PFSK-1 (cell line): ENCODE measurements around the gene OTUD4.

Source experiments
- FOXP2 ChIP-seq: optimal IDR thresholded peaks from 2 replicates; pipeline ENCODE3; 2011; ENCODE audit warnings: borderline replicate concordance, control low read depth, inconsistent platforms; ENCODE audit not compliant: insufficient read depth; ENCODE audit errors: extremely low read length, extremely low read depth
- POLR2AphosphoS5 ChIP-seq: IDR thresholded peaks from 2 replicates; pipeline ENCODE4 v1.6.1; 2012; ENCODE audit warnings: low read depth, mild to moderate bottlenecking, control low read depth, low read length, moderate library complexity
- TAF1 ChIP-seq: IDR thresholded peaks from 2 replicates; pipeline ENCODE4 v1.6.1; 2012; ENCODE audit warnings: low read length, control low read depth, borderline replicate concordance; ENCODE audit not compliant: insufficient read depth

- no peak for TF ChIP-seq FOXP2
- no peak for TF ChIP-seq POLR2AphosphoS5
- no peak for TF ChIP-seq TAF1
Observed at GRCh38 chr4:145161549-145161948, 18.8 kb downstream of the OTUD4 start.
